Natural killer cell (primary cell): Measurements from ENCODE around the gene PACRG. TPM values are rescaled to one million over a fixed set of nuclear protein-coding genes. Genes with fewer than 3 reads are reported as not detected.

Experiments
- ATAC-seq, 3 donors: fragments of 150-1000 bp in 2 of 3; fragments of 200-7000 bp in 1 of 3; cut with Tn5 transposase; 1 replicate in 1 of 3; 2 replicates in 2 of 3; pipeline ENCODE4 v1.10.0; 2021; ENCODE audit warnings: mild to moderate bottlenecking in 2 of 3, moderate library complexity in 2 of 3
- DNase-seq, 2 donors: peaks; one replicate each; pipeline versions ENCODE4 v3.0.0 to v3.0.0-alpha.2; 2013 to 2021; ENCODE audit warnings: mixed read lengths in 1 of 2
- H3K27ac ChIP-seq: one replicate; pipeline ENCODE4 v1.5.1; 2013; ENCODE audit warnings: mild to moderate bottlenecking, low read length
- H3K27me3 ChIP-seq: one replicate; pipeline ENCODE4 v1.6.1; 2013; ENCODE audit warnings: low read length; ENCODE audit not compliant: control insufficient read depth, insufficient read depth
- H3K36me3 ChIP-seq: one replicate; pipeline ENCODE4 v1.6.1; 2013; ENCODE audit warnings: low read length; ENCODE audit not compliant: control insufficient read depth, insufficient read depth
- H3K4me1 ChIP-seq: one replicate; pipeline ENCODE4 v1.6.1; 2013; ENCODE audit warnings: low read length; ENCODE audit not compliant: control insufficient read depth, insufficient read depth
- H3K4me3 ChIP-seq: one replicate; pipeline ENCODE4 v1.5.1; 2013; ENCODE audit warnings: low read length
- H3K9me3 ChIP-seq: one replicate; pipeline ENCODE4 v1.6.1; 2013; ENCODE audit warnings: low read length; ENCODE audit not compliant: control insufficient read depth, insufficient read depth
- H3K27ac Mint-ChIP-seq, 2 donors: one replicate each; pipeline ENCODE4 v1.8.0; 2022; ENCODE audit warnings: mild to moderate bottlenecking in 2 of 2, mixed read lengths in 2 of 2, moderate library complexity in 1 of 2
- H3K27me3 Mint-ChIP-seq, 2 donors: one replicate each; pipeline ENCODE4 v1.8.0; 2022; ENCODE audit warnings: low read depth in 2 of 2, mixed read lengths in 2 of 2
- H3K36me3 Mint-ChIP-seq: one replicate; pipeline ENCODE4 v1.8.0; 2022; ENCODE audit warnings: mixed read lengths
- H3K4me1 Mint-ChIP-seq, 2 donors: one replicate each; pipeline ENCODE4 v1.8.0; 2022; ENCODE audit warnings: mixed read lengths in 2 of 2
- H3K4me3 Mint-ChIP-seq: one replicate; pipeline ENCODE4 v1.8.0; 2022; ENCODE audit warnings: mild to moderate bottlenecking, moderate library complexity, mixed read lengths
- H3K9me3 Mint-ChIP-seq, 2 donors: one replicate each; pipeline ENCODE4 v1.8.0; 2022; ENCODE audit warnings: mixed read lengths in 2 of 2
- WGBS: methylation state at CpG from one replicate; pipeline ENCODE4 v1.1.7; 2013; ENCODE audit warnings: missing lambda C conversion rate; ENCODE audit not compliant: insufficient coverage; 5-methylcytosine and 5-hydroxymethylcytosine counted together
- intact Hi-C: fragments of 100-400 bp; cut with micrococcal nuclease; formaldehyde crosslinking; loops from one replicate; pipeline ENCODE4 v1.14.2; 2022
- total RNA-seq, 4 donors: library from RNA; stranded (reverse); fragments of 120-200 nt in 1 of 4; gene quantifications; one replicate each; pipeline versions ENCODE4 v1.2.3 to v1.2.4, GENCODE V29; 2013 to 2022
- TF ChIP-seq, protein P1 (sequence below): fragments of 200-600 bp; IDR thresholded peaks from one replicate; pipeline ENCODE4 v1.8.0; 2022; ENCODE audit warnings: antibody characterized with exemption

Gene PACRG
- total RNA-seq, 3 donors from 2014 or later (not counting 1 experiment from before 2014, with no cell fraction given) = 0.52 TPM; not detected in 2

DNA sequence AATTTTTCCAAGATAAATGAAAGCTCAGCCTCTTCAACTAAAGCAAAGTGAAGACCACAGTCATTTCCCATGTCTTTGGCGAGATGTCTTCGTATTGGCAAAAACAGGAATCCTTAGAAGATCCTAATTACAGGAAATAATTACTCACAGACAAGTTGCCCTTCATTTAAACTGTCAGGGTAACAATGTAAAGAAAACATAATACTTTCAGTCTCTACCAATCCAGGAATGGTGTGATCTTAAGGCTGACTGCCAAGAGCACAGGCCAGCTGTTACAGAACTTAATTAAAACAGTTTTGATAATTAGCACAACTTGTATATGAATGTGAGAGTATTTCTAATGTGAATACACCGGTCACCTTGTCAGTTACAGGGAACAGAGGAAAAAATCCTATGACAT is 292.2 kb downstream of the PACRG start:
- H3K9me3 Mint-ChIP-seq = peaks cover 14 to 32% of the 10 kb centered on the region in 2 donors
- H3K36me3 ChIP-seq = no peaks in the 10 kb centered on the region
- no peak overlapping the region for H3K4me3 Mint-ChIP-seq
- TF ChIP-seq, protein P1, sequence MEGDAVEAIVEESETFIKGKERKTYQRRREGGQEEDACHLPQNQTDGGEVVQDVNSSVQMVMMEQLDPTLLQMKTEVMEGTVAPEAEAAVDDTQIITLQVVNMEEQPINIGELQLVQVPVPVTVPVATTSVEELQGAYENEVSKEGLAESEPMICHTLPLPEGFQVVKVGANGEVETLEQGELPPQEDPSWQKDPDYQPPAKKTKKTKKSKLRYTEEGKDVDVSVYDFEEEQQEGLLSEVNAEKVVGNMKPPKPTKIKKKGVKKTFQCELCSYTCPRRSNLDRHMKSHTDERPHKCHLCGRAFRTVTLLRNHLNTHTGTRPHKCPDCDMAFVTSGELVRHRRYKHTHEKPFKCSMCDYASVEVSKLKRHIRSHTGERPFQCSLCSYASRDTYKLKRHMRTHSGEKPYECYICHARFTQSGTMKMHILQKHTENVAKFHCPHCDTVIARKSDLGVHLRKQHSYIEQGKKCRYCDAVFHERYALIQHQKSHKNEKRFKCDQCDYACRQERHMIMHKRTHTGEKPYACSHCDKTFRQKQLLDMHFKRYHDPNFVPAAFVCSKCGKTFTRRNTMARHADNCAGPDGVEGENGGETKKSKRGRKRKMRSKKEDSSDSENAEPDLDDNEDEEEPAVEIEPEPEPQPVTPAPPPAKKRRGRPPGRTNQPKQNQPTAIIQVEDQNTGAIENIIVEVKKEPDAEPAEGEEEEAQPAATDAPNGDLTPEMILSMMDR = no peak
- peaks cover 12% of the 10 kb centered on the region for H3K9me3 ChIP-seq
- no peaks in the 10 kb centered on the region for H3K4me1 ChIP-seq
- H3K27me3 ChIP-seq = no peaks in the 10 kb centered on the region
- WGBS = 29% methylated on average over 2 of the region's 3 CpGs
- ATAC-seq (no peak), DNase-seq (no peak)
- H3K36me3 Mint-ChIP-seq = peaks cover 9% of the 10 kb centered on the region
- no peak overlapping the region for H3K27ac ChIP-seq
- no peak overlapping the region for H3K27ac Mint-ChIP-seq
- no peak overlapping the region for H3K4me3 ChIP-seq
- intact Hi-C loops = no loop called here
- H3K27me3 Mint-ChIP-seq = no peaks in the 10 kb centered on the region
- H3K4me1 Mint-ChIP-seq = no peaks in the 10 kb centered on the region

DNA sequence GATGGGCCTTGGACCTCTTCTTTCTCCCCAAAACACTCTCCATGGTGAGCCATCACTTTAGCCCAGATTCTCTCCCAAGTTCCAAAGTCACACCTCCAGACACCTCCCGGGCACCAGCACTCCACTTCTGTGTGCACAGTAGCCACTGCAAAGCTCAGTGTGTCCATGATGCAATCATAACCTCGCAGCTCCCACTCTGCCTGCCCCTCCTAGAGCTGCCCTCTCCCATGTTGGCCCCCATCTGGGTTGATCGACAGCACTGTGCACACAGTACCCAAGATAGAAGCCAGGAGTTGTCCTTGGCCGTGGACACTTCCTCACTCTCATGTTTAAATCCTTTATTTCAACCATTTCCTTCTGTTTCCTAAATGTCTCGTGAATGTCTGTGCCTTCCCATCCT is 293.3 kb downstream of the PACRG start:
- Mint-ChIP-seq H3K27ac (no peak overlapping the region), H3K4me3 (no peak overlapping the region), H3K9me3 (peaks cover 14 to 32% of the 10 kb centered on the region in 2 donors), H3K27me3 (no peaks in the 10 kb centered on the region), H3K36me3 (peaks cover 9% of the 10 kb centered on the region), H3K4me1 (no peaks in the 10 kb centered on the region)
- DNase-seq (no peak), ATAC-seq (no peak)
- whole genome bisulfite sequencing = 68% methylated on average over 5 of the region's 5 CpGs
- Histone ChIP-seq H3K36me3 (no peaks in the 10 kb centered on the region), H3K4me1 (no peaks in the 10 kb centered on the region), H3K4me3 (no peak overlapping the region), H3K27me3 (no peaks in the 10 kb centered on the region), H3K9me3 (peaks cover 12% of the 10 kb centered on the region), H3K27ac (no peak overlapping the region)
- intact Hi-C loops = no loop called here
- TF ChIP-seq, protein P1 = no peak

DNA sequence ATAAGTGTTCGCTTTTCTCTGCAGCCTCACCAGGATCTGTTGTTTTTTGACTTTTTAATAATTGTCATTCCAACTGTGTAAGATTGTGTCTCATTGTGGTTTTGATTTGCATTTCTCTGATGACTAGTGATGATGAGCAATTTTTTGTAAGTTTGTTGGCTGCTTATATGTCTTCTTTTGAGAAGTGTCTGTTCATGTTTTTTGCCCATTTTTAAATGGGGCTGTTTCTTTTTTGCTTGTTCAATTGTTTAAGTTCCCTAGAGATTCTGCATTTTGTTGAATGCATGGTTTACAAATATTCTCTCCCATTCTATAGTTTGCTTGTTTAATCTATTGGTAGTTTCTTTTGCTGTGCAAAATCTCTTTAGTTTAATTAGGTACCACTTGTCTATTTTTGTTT is 295.9 kb downstream of the PACRG start:
- H3K9me3 ChIP-seq = peaks cover 19% of the 10 kb centered on the region
- ATAC-seq (no peak), DNase-seq (no peak)
- Mint-ChIP-seq H3K36me3 (peaks cover 9% of the 10 kb centered on the region), H3K9me3 (peaks cover 12 to 30% of the 10 kb centered on the region in 2 donors), H3K27ac (no peak overlapping the region), H3K4me3 (no peak overlapping the region), H3K27me3 (no peaks in the 10 kb centered on the region), H3K4me1 (no peaks in the 10 kb centered on the region)
- intact Hi-C loops = no loop called here
- H3K27ac ChIP-seq = no peak overlapping the region
- no peaks in the 10 kb centered on the region for H3K27me3 ChIP-seq
- no peak overlapping the region for H3K4me3 ChIP-seq
- H3K4me1 ChIP-seq = no peaks in the 10 kb centered on the region
- H3K36me3 ChIP-seq = no peaks in the 10 kb centered on the region
- TF ChIP-seq, protein P1 = no peak
- WGBS = no CpG with 5 or more reads among the region's 1 CpG

DNA sequence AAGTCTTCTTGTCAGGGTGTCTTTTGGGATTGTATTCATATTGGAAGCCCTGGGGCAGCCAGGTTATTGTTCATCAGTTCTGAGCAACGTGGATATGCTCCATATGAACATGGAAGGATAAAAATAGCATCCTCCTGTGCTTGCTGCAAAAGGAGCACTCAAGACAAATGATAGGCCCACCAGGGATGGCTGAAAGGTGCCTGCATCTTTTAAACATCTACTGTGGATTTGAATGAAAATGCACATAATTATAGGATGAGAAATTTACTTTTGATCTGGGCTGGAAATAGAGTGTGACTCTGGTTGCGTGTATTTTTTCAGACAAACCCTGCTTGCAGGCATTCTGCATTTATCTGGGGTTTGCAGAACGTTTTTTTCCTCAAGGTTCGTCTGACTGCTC is 299.1 kb downstream of the PACRG start:
- H3K4me3 ChIP-seq = no peak overlapping the region
- no peaks in the 10 kb centered on the region for H3K4me1 Mint-ChIP-seq
- intact Hi-C loops = no loop called here
- no peak overlapping the region for H3K27ac Mint-ChIP-seq
- ATAC-seq = no peak
- no peak overlapping the region for H3K4me3 Mint-ChIP-seq
- H3K9me3 ChIP-seq = peaks cover 11% of the 10 kb centered on the region
- no peak overlapping the region for H3K27ac ChIP-seq
- H3K27me3 ChIP-seq = no peaks in the 10 kb centered on the region
- H3K36me3 Mint-ChIP-seq = no peaks in the 10 kb centered on the region
- 68% methylated on average over 4 of the region's 4 CpGs for WGBS
- no peak for DNase-seq
- H3K4me1 ChIP-seq = no peaks in the 10 kb centered on the region
- H3K9me3 Mint-ChIP-seq = peaks cover 7 to 15% of the 10 kb centered on the region in 2 donors
- no peaks in the 10 kb centered on the region for H3K27me3 Mint-ChIP-seq
- H3K36me3 ChIP-seq = no peaks in the 10 kb centered on the region
- TF ChIP-seq, protein P1 = no peak
